K562 (cell line): ENCODE results near the gene CMBL. TPM values are rescaled to one million over a fixed set of nuclear protein-coding genes. Genes with fewer than 3 reads are reported as not detected.

Experiments
- BDP1 ChIP-seq: IDR thresholded peaks from 3 replicates; pipeline ENCODE4 v1.6.1; 2011; ENCODE audit not compliant: insufficient read length, insufficient read depth
- CBX2 ChIP-seq: fragments of 200-600 bp; sonication (generic); IDR thresholded peaks from one replicate; pipeline ENCODE4 v1.6.1; 2012; ENCODE audit warnings: mild to moderate bottlenecking, low read length, inconsistent platforms; ENCODE audit not compliant: insufficient read depth, poor library complexity, severe bottlenecking
- CTBP1 ChIP-seq: fragments of 450-650 bp; IDR thresholded peaks from 2 replicates; pipeline ENCODE4 v1.6.1; 2016; ENCODE audit warnings: borderline replicate concordance
- ETV1 ChIP-seq: fragments of 450-650 bp; conservative IDR thresholded peaks from 2 replicates; pipeline ENCODE4 v1.6.1; 2016; ENCODE audit warnings: missing genetic modification characterization, control low read depth, low read depth, missing compliant biosample characterization
- EWSR1 ChIP-seq: fragments of 450-650 bp; IDR thresholded peaks from 2 replicates; pipeline ENCODE4 v1.6.1; 2018; ENCODE audit warnings: borderline replicate concordance, mild to moderate bottlenecking, low read depth, moderate library complexity; ENCODE audit not compliant: partially characterized antibody
- HES1 ChIP-seq: fragments of 450-650 bp; IDR thresholded peaks from 2 replicates; pipeline ENCODE4 v1.6.1; 2016; ENCODE audit warnings: low read depth, mild to moderate bottlenecking, moderate library complexity
- KLF10 ChIP-seq: fragments of 250-450 bp; sonication (Bioruptor Pico); IDR thresholded peaks from 2 replicates; pipeline ENCODE4 v1.6.1; 2021; ENCODE audit warnings: matching md5 sums
- MEIS2 ChIP-seq: fragments of 450-650 bp; IDR thresholded peaks from 2 replicates; pipeline ENCODE4 v1.6.1; 2014; ENCODE audit warnings: mild to moderate bottlenecking; ENCODE audit not compliant: partially characterized antibody
- NKRF ChIP-seq: fragments of 450-650 bp; IDR thresholded peaks from 2 replicates; pipeline ENCODE4 v1.6.1; 2016; ENCODE audit warnings: borderline replicate concordance
- PML ChIP-seq: IDR thresholded peaks from 2 replicates; pipeline ENCODE4 v1.6.1; 2012; ENCODE audit warnings: low read length, inconsistent platforms
- POLR2B ChIP-seq: fragments of 450-650 bp; IDR thresholded peaks from 2 replicates; pipeline ENCODE4 v1.6.1; 2018; ENCODE audit warnings: low read depth; ENCODE audit not compliant: partially characterized antibody
- POU5F1 ChIP-seq: fragments of 150-350 bp; IDR thresholded peaks from 2 replicates; pipeline ENCODE4 v1.6.1; 2014; ENCODE audit warnings: borderline replicate concordance, low read length, low read depth, mild to moderate bottlenecking; ENCODE audit not compliant: partially characterized antibody
- PTRF ChIP-seq: fragments of 450-650 bp; IDR thresholded peaks from 2 replicates; pipeline ENCODE4 v1.6.1; 2016; ENCODE audit warnings: mild to moderate bottlenecking, missing genetic modification characterization, missing compliant biosample characterization
- RBFOX2 ChIP-seq: fragments of 200-400 bp; formaldehyde crosslinking; IDR thresholded peaks from 2 replicates; pipeline ENCODE4 v1.6.1; 2017; ENCODE audit warnings: low read depth, mild to moderate bottlenecking, low read length, moderate library complexity
- SMARCC2 ChIP-seq: fragments of 450-650 bp; IDR thresholded peaks from 2 replicates; pipeline ENCODE4 v1.6.1; 2017; ENCODE audit warnings: antibody characterized with exemption, moderate library complexity, mild to moderate bottlenecking, low read depth
- SNRNP70 ChIP-seq: fragments of 200-400 bp; formaldehyde crosslinking; optimal IDR thresholded peaks from 2 replicates; pipeline ENCODE3; 2017; ENCODE audit warnings: low read depth, low read length
- TCF15 ChIP-seq: fragments of 250-450 bp; sonication (Bioruptor Pico); IDR thresholded peaks from 2 replicates; pipeline ENCODE4 v1.8.0; 2022; ENCODE audit warnings: moderate library complexity, mild to moderate bottlenecking, inconsistent platforms
- THRA ChIP-seq: fragments of 450-650 bp; IDR thresholded peaks from 2 replicates; pipeline ENCODE4 v1.6.1; 2017; ENCODE audit warnings: mild to moderate bottlenecking, moderate library complexity
- THRAP3 ChIP-seq: fragments of 450-650 bp; IDR thresholded peaks from 2 replicates; pipeline ENCODE4 v1.6.1; 2016; ENCODE audit warnings: mild to moderate bottlenecking, inconsistent platforms, borderline replicate concordance
- ZBTB7A ChIP-seq: IDR thresholded peaks from 2 replicates; pipeline ENCODE4 v1.6.1; 2011; ENCODE audit warnings: low read depth, mild to moderate bottlenecking, low read length, moderate library complexity, borderline replicate concordance; ENCODE audit not compliant: control insufficient read depth
- ZKSCAN8 ChIP-seq: fragments of 200-800 bp; sonication (Bioruptor generic); IDR thresholded peaks from 2 replicates; pipeline ENCODE4 v1.6.1; 2016; ENCODE audit warnings: missing genetic modification characterization, missing compliant biosample characterization
- ZNF232 ChIP-seq: sonication (generic); formaldehyde crosslinking; IDR thresholded peaks from 2 replicates; pipeline ENCODE4 v1.8.0; 2022; ENCODE audit warnings: mild to moderate bottlenecking, missing genetic modification reagents
- ZNF436 ChIP-seq: fragments of 250-450, 450-650 bp; sonication (Bioruptor Pico); formaldehyde crosslinking; IDR thresholded peaks from 2 replicates; pipeline ENCODE4 v1.7.0; 2020; ENCODE audit warnings: mild to moderate bottlenecking
- ZNF449 ChIP-seq: fragments of 250-450 bp; sonication (Bioruptor Pico); IDR thresholded peaks from 2 replicates; pipeline ENCODE4 v1.8.0; 2022; ENCODE audit warnings: moderate library complexity, mild to moderate bottlenecking, inconsistent platforms
- polyA plus RNA-seq, 8 experiments: library from polyadenylated mRNA; depleted of rRNA in 4 of 8; stranded (reverse) in 5 of 8; unstranded in 3 of 8; fragments of >200 nt; fragmentation: Nextera tagmentation in 2 of 8; fragmentation: Illumina TruSeq in 1 of 8; extraction: Ambion mirVana in 2 of 8; extraction: Trizol in 1 of 8; gene quantifications; 2 replicates each; pipeline versions ENCODE4 v1.2.1 to v1.2.3, GENCODE V29; 2011 to 2014; ENCODE audit warnings: inconsistent platforms in 1 of 8, missing spikeins in 1 of 8
- total RNA-seq, 7 experiments: library from RNA; depleted of rRNA in 6 of 7; stranded (reverse); fragments of >200 nt in 6 of 7; fragmentation: Illumina TruSeq in 2 of 7; extraction: Trizol in 2 of 7; gene quantifications; 2 replicates each; pipeline versions ENCODE4 v1.2.1 to v1.2.3, GENCODE V29; 2011 to 2021; ENCODE audit warnings: low replicate concordance in 1 of 7

CMBL gene
- total and polyA plus RNA-seq, 9 of the 15 experiments (the other 6 are each of a cell fraction or from before 2014, with no cell fraction given), result 22.6 to 192 (median 71.1) TPM

- TF ChIP-seq THRA (no peak), MEIS2 (peak; percentile 52), TCF15 (CRISPR knock-in tag) (no peak), SMARCC2 (peak; percentile 88), PTRF (no peak), RBFOX2 (no peak), NKRF (no peak), HES1 (no peak), ZNF436 (CRISPR knock-in tag) (no peak), BDP1 (no peak), EWSR1 (no peak), CTBP1 (peak; percentile 99), ZKSCAN8 (no peak), ZNF232 (CRISPR knock-in tag) (no peak), ETV1 (tag) (no peak), POLR2B (no peak), SNRNP70 (no peak), ZBTB7A (peak; percentile 18; the same call in 1 of the 2 replicates), KLF10 (CRISPR knock-in tag) (no peak), CBX2 (no peak), ZNF449 (CRISPR knock-in tag) (no peak), POU5F1 (no peak), PML (no peak), THRAP3 (no peak)
Observed at GRCh38 chr5:10319202-10319851, 11.6 kb upstream of the CMBL start (continued).
